Mucosa of rectum (tissue), 2 donors: ENCODE results near the gene PDLIM5.

Source experiments
- H3K27ac ChIP-seq, 2 donors: one replicate each; pipeline ENCODE4 v1.7.0; 2013; ENCODE audit warnings: inconsistent platforms in 2 of 2, low read depth in 2 of 2, low read length in 2 of 2
- H3K27me3 ChIP-seq, 2 donors: one replicate each; pipeline ENCODE4 v1.7.0; 2013; ENCODE audit warnings: low read length in 2 of 2; ENCODE audit not compliant: control insufficient read depth in 2 of 2, insufficient read depth in 2 of 2
- H3K36me3 ChIP-seq, 2 donors: one replicate each; pipeline ENCODE4 v1.7.0; 2013; ENCODE audit warnings: low read length in 2 of 2; ENCODE audit not compliant: control insufficient read depth in 2 of 2, insufficient read depth in 2 of 2
- H3K4me1 ChIP-seq, 2 donors: one replicate each; pipeline ENCODE4 v1.7.0; 2013; ENCODE audit warnings: low read length in 2 of 2, mild to moderate bottlenecking in 1 of 2; ENCODE audit not compliant: control insufficient read depth in 2 of 2, insufficient read depth in 2 of 2
- H3K4me3 ChIP-seq, 2 donors: one replicate each; pipeline ENCODE4 v1.7.0; 2013; ENCODE audit warnings: low read length in 2 of 2
- H3K9ac ChIP-seq, 2 donors: one replicate each; pipeline ENCODE4 v1.7.0; 2013; ENCODE audit warnings: low read length in 2 of 2, low read depth in 1 of 2, mild to moderate bottlenecking in 1 of 2
- H3K9me3 ChIP-seq, 2 donors: one replicate each; pipeline ENCODE4 v1.7.0; 2013; ENCODE audit warnings: low read length in 2 of 2; ENCODE audit not compliant: control insufficient read depth in 2 of 2
- donor health status: healthy.
- donor health status: Normal muscosa, but diverticular disease.

Gene PDLIM5

GRCh38 chr4:94458682-94459081 lies 6.9 kb downstream of the PDLIM5 start:
- H3K4me3 ChIP-seq = no peak overlapping the region
- H3K9ac ChIP-seq = no peak overlapping the region
- no peaks in the 10 kb centered on the region for H3K27me3 ChIP-seq
- H3K36me3 ChIP-seq = no peaks in the 10 kb centered on the region
- H3K4me1 ChIP-seq = peaks cover 4 to 24% of the 10 kb centered on the region in 2 donors
- H3K9me3 ChIP-seq = no peaks in the 10 kb centered on the region
- no peak overlapping the region for H3K27ac ChIP-seq

- no peak overlapping the region for H3K9ac ChIP-seq
- no peak overlapping the region for H3K4me3 ChIP-seq
- H3K36me3 ChIP-seq = no peaks in the 10 kb centered on the region
- peaks cover 4 to 20% of the 10 kb centered on the region in 2 donors for H3K4me1 ChIP-seq
- H3K27me3 ChIP-seq = no peaks in the 10 kb centered on the region
- no peaks in the 10 kb centered on the region for H3K9me3 ChIP-seq
- H3K27ac ChIP-seq = no peak overlapping the region
Measured at GRCh38 chr4:94459462-94460161, 7.9 kb downstream of the PDLIM5 start.

GRCh38 chr4:94461506-94461905 lies 9.8 kb downstream of the PDLIM5 start:
- H3K9me3 ChIP-seq = no peaks in the 10 kb centered on the region
- H3K4me1 ChIP-seq = peaks cover 4 to 10% of the 10 kb centered on the region in 2 donors
- no peaks in the 10 kb centered on the region for H3K36me3 ChIP-seq
- H3K4me3 ChIP-seq = no peak overlapping the region
- H3K9ac ChIP-seq = no peak overlapping the region
- H3K27ac ChIP-seq = no peak overlapping the region
- no peaks in the 10 kb centered on the region for H3K27me3 ChIP-seq

- no peaks in the 10 kb centered on the region for H3K27me3 ChIP-seq
- H3K9ac ChIP-seq = no peak overlapping the region
- no peaks in the 10 kb centered on the region for H3K36me3 ChIP-seq
- H3K9me3 ChIP-seq = no peaks in the 10 kb centered on the region
- peaks cover 4 to 8% of the 10 kb centered on the region in 2 donors for H3K4me1 ChIP-seq
- H3K4me3 ChIP-seq = no peak overlapping the region
- no peak overlapping the region for H3K27ac ChIP-seq
Measured at GRCh38 chr4:94462572-94462971, 10.8 kb downstream of the PDLIM5 start.

GRCh38 chr4:94463771-94464170 lies 12.0 kb downstream of the PDLIM5 start:
- no peak overlapping the region for H3K27ac ChIP-seq
- H3K9ac ChIP-seq = no peak overlapping the region
- H3K4me3 ChIP-seq = no peak overlapping the region
- no peaks in the 10 kb centered on the region for H3K9me3 ChIP-seq
- peaks cover under 1 to 6% of the 10 kb centered on the region in 2 donors for H3K4me1 ChIP-seq
- H3K36me3 ChIP-seq = no peaks in the 10 kb centered on the region
- H3K27me3 ChIP-seq = no peaks in the 10 kb centered on the region

GRCh38 chr4:94466371-94466770 lies 14.6 kb downstream of the PDLIM5 start:
- H3K4me1 ChIP-seq = peaks cover 0 to 6% of the 10 kb centered on the region in 2 donors
- H3K9me3 ChIP-seq = peaks cover 0 to 1% of the 10 kb centered on the region in 2 donors
- H3K4me3 ChIP-seq = no peak overlapping the region
- no peaks in the 10 kb centered on the region for H3K36me3 ChIP-seq
- H3K27me3 ChIP-seq = no peaks in the 10 kb centered on the region
- H3K27ac ChIP-seq = no peak overlapping the region
- H3K9ac ChIP-seq = no peak overlapping the region

GRCh38 chr4:94466923-94467322 lies 15.2 kb downstream of the PDLIM5 start:
- Histone ChIP-seq H3K4me1 (peaks cover 0 to 6% of the 10 kb centered on the region in 2 donors), H3K27ac (no peak overlapping the region), H3K9ac (no peak overlapping the region), H3K4me3 (no peak overlapping the region), H3K36me3 (no peaks in the 10 kb centered on the region), H3K27me3 (no peaks in the 10 kb centered on the region), H3K9me3 (peaks cover 0 to 1% of the 10 kb centered on the region in 2 donors)

- H3K4me1 ChIP-seq = peaks cover 4 to 15% of the 10 kb centered on the region in 2 donors
- H3K9ac ChIP-seq = no peak overlapping the region
- no peak overlapping the region for H3K27ac ChIP-seq
Measured at GRCh38 chr4:94468093-94468769, 16.5 kb downstream of the PDLIM5 start.

GRCh38 chr4:94469221-94469784 lies 17.6 kb downstream of the PDLIM5 start:
- no peak overlapping the region for H3K4me3 ChIP-seq
- H3K27ac ChIP-seq = no peak overlapping the region

More at GRCh38 chr4:94468093-94468769, 16.5 kb downstream of the PDLIM5 start:
- no peaks in the 10 kb centered on the region for H3K36me3 ChIP-seq
- H3K27me3 ChIP-seq = no peaks in the 10 kb centered on the region
- peaks cover 0 to 1% of the 10 kb centered on the region in 2 donors for H3K9me3 ChIP-seq
- no peak overlapping the region for H3K4me3 ChIP-seq

GRCh38 chr4:94470132-94470531 lies 18.4 kb downstream of the PDLIM5 start:
- H3K4me1 ChIP-seq = peaks cover 6 to 15% of the 10 kb centered on the region in 2 donors
- no peaks in the 10 kb centered on the region for H3K36me3 ChIP-seq
- no peak overlapping the region for H3K4me3 ChIP-seq
- H3K9ac ChIP-seq = no peak overlapping the region
- H3K27me3 ChIP-seq = no peaks in the 10 kb centered on the region
- H3K27ac ChIP-seq = no peak overlapping the region
- peaks cover 0 to 1% of the 10 kb centered on the region in 2 donors for H3K9me3 ChIP-seq

More at GRCh38 chr4:94469221-94469784, 17.6 kb downstream of the PDLIM5 start:
- Histone ChIP-seq H3K36me3 (no peaks in the 10 kb centered on the region), H3K27me3 (no peaks in the 10 kb centered on the region), H3K4me1 (peaks cover 6 to 15% of the 10 kb centered on the region in 2 donors), H3K9ac (no peak overlapping the region), H3K9me3 (peaks cover 0 to 1% of the 10 kb centered on the region in 2 donors)
